ENCODE results near the gene PAX9.

- TF ChIP-seq CTCF (conservative IDR thresholded peaks at IDR 0.05 in 1 of 2, IDR thresholded peaks at IDR 0.05 in 1 of 2; ENCODE audit: extremely low read depth in 1 of 2, insufficient read depth in 1 of 2, low read depth in 1 of 2, low read length in 2 of 2) (no peak), EZH2 (IDR thresholded peaks at IDR 0.05; ENCODE audit: borderline replicate concordance, low read length) (no peak)
Observed at GRCh38 chr14:36656687-36657398, 4.8 kb upstream of the PAX9 start.
